GM12878 (cell line): ENCODE data around the gene FAM8A1. TPM values are rescaled to one million over a fixed set of nuclear protein-coding genes. Genes with fewer than 3 reads are reported as not detected.

ENCODE experiments used
- ATAC-seq: fragments of 200-7000 bp; cut with Tn5 transposase; 3 replicates; pipeline ENCODE4 v1.9.1; 2020; ENCODE audit warnings: mild to moderate bottlenecking, moderate library complexity
- BruUV-seq: library from RNA; stranded (reverse); fragments of 400-500 nt; replicated peaks from 2 replicates; lab custom pipeline; 2021; lab: Mats Ljungman, UMichigan
- CTCF ChIA-PET: fragments of 300-600 bp; sonication (Branson Sonifier 250); formaldehyde crosslinking; extraction: SDS; loops from one replicate; lab custom pipeline; 2021; ENCODE audit warnings: inconsistent platforms; lab: Yijun Ruan, JAX
- POLR2A ChIA-PET: fragments of 350-600 bp; formaldehyde crosslinking; extraction: SDS; loops from one replicate; lab custom pipeline; 2021; ENCODE audit warnings: inconsistent platforms; lab: Charles Lee
- RAD21 ChIA-PET: fragments of 300-600 bp; sonication (Branson Sonifier 250); formaldehyde crosslinking; loops from one replicate; lab custom pipeline; 2023; ENCODE audit warnings: antibody characterized with exemption; ENCODE audit not compliant: unreplicated experiment; lab: Charles Lee
- SMC1A ChIA-PET: fragments of 300-600 bp; sonication (Branson Sonifier 250); formaldehyde crosslinking; loops from one replicate; lab custom pipeline; 2023; ENCODE audit not compliant: unreplicated experiment, uncharacterized antibody; lab: Charles Lee
- DNase-seq: peaks from one replicate; pipeline ENCODE4 v3.0.0-alpha.2; 2011; ENCODE audit warnings: low read depth, low spot score
- FAIRE-seq: peaks from 3 replicates; lab custom pipeline; 2011; peaks lifted over from hg19 to GRCh38; lab: Jason Lieb, UNC
- H2AFZ ChIP-seq: 2 replicates; pipeline ENCODE4 v1.6.0; 2011; ENCODE audit warnings: low read depth, low read length, control low read depth; ENCODE audit not compliant: control insufficient read depth
- H3K27ac ChIP-seq: 2 replicates; pipeline ENCODE4 v1.5.1; 2011; ENCODE audit warnings: control low read depth; ENCODE audit not compliant: control insufficient read depth, insufficient read depth
- H3K27me3 ChIP-seq, 2 experiments: replicated peaks in 1 of 2; 2 replicates each; pipeline versions ENCODE4 v1.6.0 to v1.6.1; 2011; ENCODE audit warnings: low read length in 1 of 2; ENCODE audit not compliant: control insufficient read depth in 2 of 2, insufficient read depth in 2 of 2
- H3K36me3 ChIP-seq, 2 experiments: 2 replicates each; pipeline ENCODE4 v1.5.1; 2011; ENCODE audit warnings: low read length in 1 of 2; ENCODE audit not compliant: control insufficient read depth in 2 of 2, insufficient read depth in 2 of 2
- H3K4me1 ChIP-seq: 2 replicates; pipeline ENCODE4 v1.6.1; 2011; ENCODE audit warnings: mild to moderate bottlenecking, low read length, moderate library complexity, mixed read lengths; ENCODE audit not compliant: control insufficient read depth, insufficient read depth
- H3K4me2 ChIP-seq: 2 replicates; pipeline ENCODE4 v1.6.0; 2011; ENCODE audit warnings: control low read depth; ENCODE audit not compliant: control insufficient read depth, insufficient read depth
- H3K4me3 ChIP-seq: fragments of 200-600 bp; sonication (generic); 2 replicates; pipeline ENCODE4 v1.5.1; 2016
- H3K79me2 ChIP-seq: 2 replicates; pipeline ENCODE4 v1.6.0; 2011; ENCODE audit warnings: low read length; ENCODE audit not compliant: control insufficient read depth, insufficient read depth
- H3K9ac ChIP-seq: 2 replicates; pipeline ENCODE4 v1.8.0; 2011; ENCODE audit warnings: low read length, control low read depth, mixed read lengths; ENCODE audit not compliant: control insufficient read depth, insufficient read depth
- H3K9me3 ChIP-seq: replicated peaks from 3 replicates; pipeline ENCODE4 v1.5.1; 2011; ENCODE audit warnings: mild to moderate bottlenecking, low read length; ENCODE audit not compliant: control insufficient read depth, insufficient read depth
- H4K20me1 ChIP-seq: 2 replicates; pipeline ENCODE4 v1.6.0; 2011; ENCODE audit not compliant: control insufficient read depth, insufficient read depth
- ASH2L ChIP-seq: fragments of 300-600, 200-600 bp; sonication (generic); IDR thresholded peaks from 2 replicates; pipeline ENCODE4 v1.6.1; 2017; ENCODE audit warnings: low read depth, mild to moderate bottlenecking, borderline replicate concordance
- CREB1 ChIP-seq: IDR thresholded peaks from 2 replicates; pipeline ENCODE4 v1.6.1; 2012; ENCODE audit warnings: low read depth, mild to moderate bottlenecking, inconsistent platforms
- EP300 ChIP-seq, 2 experiments: fragments of 150-350 bp in 1 of 2; IDR thresholded peaks; 2 replicates each; pipeline ENCODE4 v1.6.1; 2011 to 2012; ENCODE audit warnings: low read depth in 2 of 2, low read length in 2 of 2, borderline replicate concordance in 1 of 2, improper control_type of control experiment in 1 of 2, inconsistent platforms in 1 of 2; ENCODE audit not compliant: control insufficient read depth in 1 of 2
- NR2F1 ChIP-seq: fragments of 450-650 bp; conservative IDR thresholded peaks from 2 replicates; pipeline ENCODE4 v1.6.1; 2017; ENCODE audit warnings: mild to moderate bottlenecking
- SMAD5 ChIP-seq: IDR thresholded peaks from 2 replicates; pipeline ENCODE4 v1.6.1; 2016; ENCODE audit warnings: antibody characterized with exemption, low read depth
- TCF12 ChIP-seq: IDR thresholded peaks from 2 replicates; pipeline ENCODE4 v1.6.1; 2011; ENCODE audit warnings: low read depth, mild to moderate bottlenecking, low read length
- WGBS: methylation state at CpG from one replicate; pipeline ENCODE4 v1.1.6; 2016; ENCODE audit warnings: low lambda C conversion rate; ENCODE audit not compliant: insufficient replicate concordance, insufficient coverage; ENCODE audit errors: missing lambda C conversion rate; 5-methylcytosine and 5-hydroxymethylcytosine counted together
- in situ Hi-C: fragments of 300-500 bp; cut with MboI; formaldehyde crosslinking; loops from 9 replicates; pipeline ENCODE4 v1.14.3; 2018; ENCODE audit warnings: mixed read lengths
- intact Hi-C: fragments of 100-400 bp; cut with micrococcal nuclease; formaldehyde crosslinking; loops from one replicate; pipeline ENCODE4 v1.14.2; 2022; ENCODE audit not compliant: unreplicated experiment
- polyA plus RNA-seq, 11 experiments: library from polyadenylated mRNA; depleted of rRNA in 4 of 11; unstranded in 6 of 11; stranded (reverse) in 5 of 11; fragments of >200 nt; fragmentation: Nextera tagmentation in 4 of 11; fragmentation: Illumina TruSeq in 1 of 11; extraction: Ambion mirVana in 4 of 11; extraction: Trizol in 1 of 11; gene quantifications; 1 replicate in 1 of 11; 2 replicates in 10 of 11; pipeline versions ENCODE4 v1.2.1 to v1.2.3, GENCODE V29; 2011 to 2016; ENCODE audit warnings: inconsistent platforms in 2 of 11, missing spikeins in 2 of 11, low read depth in 1 of 11
- total RNA-seq, 4 experiments: library from RNA; depleted of rRNA in 3 of 4; stranded (reverse); fragments of >200 nt in 3 of 4; fragmentation: Illumina TruSeq in 1 of 4; extraction: Trizol in 1 of 4; gene quantifications; 2 replicates each; pipeline versions ENCODE4 v1.2.1 to v1.2.3, GENCODE V29; 2013 to 2021
- TF ChIP-seq, protein P1 (sequence below): IDR thresholded peaks from 2 replicates; pipeline ENCODE4 v1.6.1; 2011; ENCODE audit warnings: borderline replicate concordance, low read depth, mild to moderate bottlenecking, moderate library complexity, mixed read lengths, low read length; ENCODE audit not compliant: insufficient read depth; ENCODE audit errors: extremely low read length
- TF ChIP-seq, protein P2 (sequence below): IDR thresholded peaks from 2 replicates; pipeline ENCODE4 v1.6.1; 2011; ENCODE audit warnings: borderline replicate concordance, low read depth, mild to moderate bottlenecking, moderate library complexity, low read length; ENCODE audit not compliant: insufficient read depth, poor library complexity, severe bottlenecking
- TF ChIP-seq, protein P3 (sequence below): fragments of 450-650 bp; IDR thresholded peaks from 2 replicates; pipeline ENCODE4 v1.6.1; 2018; ENCODE audit warnings: mild to moderate bottlenecking, low read depth, moderate library complexity; ENCODE audit not compliant: partially characterized antibody

Gene FAM8A1
- total and polyA plus RNA-seq, 10 of the 15 experiments (the other 5 are each of a cell fraction or from before 2014, with no cell fraction given) = 1.4 to 7.4 (median 3.6) TPM

DNA sequence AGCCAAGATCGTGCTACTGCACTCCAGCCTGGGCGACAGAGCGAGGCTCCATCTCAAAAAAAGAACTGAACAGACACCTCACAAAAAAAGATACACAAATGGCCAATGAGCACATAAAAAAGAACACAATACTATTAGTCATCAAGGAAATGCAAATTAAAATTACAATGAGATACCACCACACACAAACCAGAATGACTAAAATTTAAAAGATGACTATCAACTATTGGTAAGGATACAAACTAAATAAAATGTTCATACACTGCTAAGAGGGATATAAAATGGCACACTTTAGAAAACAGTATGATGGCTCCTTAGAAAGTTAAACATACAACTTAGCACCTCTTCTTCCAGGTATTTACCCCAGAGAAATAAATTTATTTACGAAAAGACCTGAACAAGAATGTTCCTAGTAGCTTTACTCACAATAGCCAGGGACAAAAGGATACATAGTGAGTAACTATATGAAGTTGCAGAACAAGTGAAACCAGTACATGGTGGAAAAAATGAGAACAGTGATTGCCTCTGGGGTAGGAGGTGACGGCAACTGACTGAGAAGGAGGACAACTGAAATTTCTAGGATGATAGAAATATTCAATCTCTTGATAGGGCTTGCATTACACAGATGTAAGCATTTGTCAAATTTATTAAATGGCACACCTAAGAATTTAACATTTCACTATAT lies 53.2 kb downstream of the FAM8A1 start (continued):
- TF ChIP-seq, protein P1, sequence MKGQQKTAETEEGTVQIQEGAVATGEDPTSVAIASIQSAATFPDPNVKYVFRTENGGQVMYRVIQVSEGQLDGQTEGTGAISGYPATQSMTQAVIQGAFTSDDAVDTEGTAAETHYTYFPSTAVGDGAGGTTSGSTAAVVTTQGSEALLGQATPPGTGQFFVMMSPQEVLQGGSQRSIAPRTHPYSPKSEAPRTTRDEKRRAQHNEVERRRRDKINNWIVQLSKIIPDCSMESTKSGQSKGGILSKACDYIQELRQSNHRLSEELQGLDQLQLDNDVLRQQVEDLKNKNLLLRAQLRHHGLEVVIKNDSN = no peak
- TF ChIP-seq, protein P2, sequence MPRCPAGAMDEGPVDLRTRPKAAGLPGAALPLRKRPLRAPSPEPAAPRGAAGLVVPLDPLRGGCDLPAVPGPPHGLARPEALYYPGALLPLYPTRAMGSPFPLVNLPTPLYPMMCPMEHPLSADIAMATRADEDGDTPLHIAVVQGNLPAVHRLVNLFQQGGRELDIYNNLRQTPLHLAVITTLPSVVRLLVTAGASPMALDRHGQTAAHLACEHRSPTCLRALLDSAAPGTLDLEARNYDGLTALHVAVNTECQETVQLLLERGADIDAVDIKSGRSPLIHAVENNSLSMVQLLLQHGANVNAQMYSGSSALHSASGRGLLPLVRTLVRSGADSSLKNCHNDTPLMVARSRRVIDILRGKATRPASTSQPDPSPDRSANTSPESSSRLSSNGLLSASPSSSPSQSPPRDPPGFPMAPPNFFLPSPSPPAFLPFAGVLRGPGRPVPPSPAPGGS = no peak
- TF ChIP-seq CREB1 = no peak

DNA sequence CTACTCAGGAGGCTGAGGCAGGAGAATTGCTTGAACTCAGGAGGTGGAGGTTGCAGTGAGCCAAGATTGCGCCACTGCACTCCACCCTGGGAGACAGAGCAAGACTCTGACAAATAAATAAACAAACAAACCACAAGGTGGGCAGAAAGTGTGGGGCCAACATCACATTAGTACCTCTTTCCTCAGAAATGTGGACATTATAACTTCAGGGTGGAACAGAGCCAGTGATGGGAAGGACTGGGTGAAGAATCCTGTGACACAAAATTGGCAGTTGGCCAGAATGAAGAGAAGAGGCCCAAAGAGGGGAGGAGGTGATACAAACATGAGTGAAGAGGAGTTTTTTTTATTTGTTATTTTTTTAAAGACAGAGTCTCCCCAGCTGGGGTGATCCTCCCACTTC lies 56.0 kb downstream of the FAM8A1 start:
- intact Hi-C loops = no loop called here
- no peak overlapping the region for H3K27ac ChIP-seq
- no peaks in the 10 kb centered on the region for H3K27me3 ChIP-seq
- no peak overlapping the region for H3K4me3 ChIP-seq
- 100% methylated on average over 1 of the region's 1 CpG for WGBS
- no peak for ATAC-seq
- no peaks in the 10 kb centered on the region for H4K20me1 ChIP-seq
- no peak for FAIRE-seq
- ChIA-PET RAD21 (no interaction called here), POLR2A (no interaction called here), CTCF (interaction anchor here (1.1 kb wide), 1 partner anchor 36 kb away, joined by 3 read pairs; no protein-coding TSS in a partner anchor), SMC1A (interaction anchor here (1.1 kb wide), 1 partner anchor 32 kb away, joined by 3 read pairs; no protein-coding TSS in a partner anchor)
- no peaks in the 10 kb centered on the region for H3K9me3 ChIP-seq
- H3K9ac ChIP-seq = no peak overlapping the region
- no peaks in the 10 kb centered on the region for H3K4me1 ChIP-seq
- BruUV-seq = no TSS peak
- peaks cover 13 to 16% of the 10 kb centered on the region in 2 experiments; a peak in 3 of 4 replicates for H3K36me3 ChIP-seq
- no peak for DNase-seq
- no peak overlapping the region for H3K4me2 ChIP-seq
- H3K79me2 ChIP-seq = peaks cover 1% of the 10 kb centered on the region
- no peak for TF ChIP-seq ASH2L
- TF ChIP-seq, protein P3, sequence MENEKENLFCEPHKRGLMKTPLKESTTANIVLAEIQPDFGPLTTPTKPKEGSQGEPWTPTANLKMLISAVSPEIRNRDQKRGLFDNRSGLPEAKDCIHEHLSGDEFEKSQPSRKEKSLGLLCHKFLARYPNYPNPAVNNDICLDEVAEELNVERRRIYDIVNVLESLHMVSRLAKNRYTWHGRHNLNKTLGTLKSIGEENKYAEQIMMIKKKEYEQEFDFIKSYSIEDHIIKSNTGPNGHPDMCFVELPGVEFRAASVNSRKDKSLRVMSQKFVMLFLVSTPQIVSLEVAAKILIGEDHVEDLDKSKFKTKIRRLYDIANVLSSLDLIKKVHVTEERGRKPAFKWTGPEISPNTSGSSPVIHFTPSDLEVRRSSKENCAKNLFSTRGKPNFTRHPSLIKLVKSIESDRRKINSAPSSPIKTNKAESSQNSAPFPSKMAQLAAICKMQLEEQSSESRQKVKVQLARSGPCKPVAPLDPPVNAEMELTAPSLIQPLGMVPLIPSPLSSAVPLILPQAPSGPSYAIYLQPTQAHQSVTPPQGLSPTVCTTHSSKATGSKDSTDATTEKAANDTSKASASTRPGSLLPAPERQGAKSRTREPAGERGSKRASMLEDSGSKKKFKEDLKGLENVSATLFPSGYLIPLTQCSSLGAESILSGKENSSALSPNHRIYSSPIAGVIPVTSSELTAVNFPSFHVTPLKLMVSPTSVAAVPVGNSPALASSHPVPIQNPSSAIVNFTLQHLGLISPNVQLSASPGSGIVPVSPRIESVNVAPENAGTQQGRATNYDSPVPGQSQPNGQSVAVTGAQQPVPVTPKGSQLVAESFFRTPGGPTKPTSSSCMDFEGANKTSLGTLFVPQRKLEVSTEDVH = no peak
- no peak for TF ChIP-seq EP300 (IDR thresholded peaks at IDR 0.05; ENCODE audit: borderline replicate concordance in 1 of 2, control insufficient read depth in 1 of 2, low read depth in 2 of 2, low read length in 2 of 2)
- no peak for TF ChIP-seq NR2F1
- no peak for TF ChIP-seq TCF12
- TF ChIP-seq SMAD5 = no peak
- H2AFZ ChIP-seq = no peak overlapping the region
- in situ Hi-C loops = no loop called here
